ENCODE measurements around the gene ZNF32. TPM values are rescaled to one million over a fixed set of nuclear protein-coding genes. Genes with fewer than 3 reads are reported as not detected.

ZNF32 gene
- total and polyA plus RNA-seq, 2 donors (not counting 3 experiments of a cell fraction or from before 2014, with no cell fraction given) = 12.5 to 14.4 TPM

- no peaks in the 10 kb centered on the region for H4K20me1 ChIP-seq (replicated peaks; ENCODE audit: control insufficient read depth, extremely low read depth, insufficient read depth, low read length)
- BruUV-seq (replicated peaks) = no TSS peak
- CTCF ChIA-PET = no interaction called here
Observed at GRCh38 chr10:43658227-43658626, 9.5 kb upstream of the ZNF32 start.

DNA sequence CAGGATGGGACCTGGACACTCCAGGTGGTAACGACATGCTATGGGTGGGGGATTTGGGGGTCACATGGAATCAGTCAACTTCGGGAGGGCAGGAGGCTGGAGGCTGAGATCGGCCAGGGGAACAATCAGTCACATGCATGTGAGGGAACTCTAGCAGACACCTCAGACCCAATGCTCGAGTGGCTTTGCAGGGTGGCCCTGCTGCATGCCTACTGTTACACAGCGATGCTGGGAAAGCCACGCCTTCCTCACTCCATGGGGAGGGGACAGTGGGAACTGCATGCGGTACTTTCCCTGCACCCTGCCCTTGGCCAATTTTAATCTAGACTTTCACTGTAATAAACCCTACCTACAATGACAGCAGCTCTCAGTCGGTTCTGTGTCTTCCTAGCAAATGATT lies 6.6 kb upstream of the ZNF32 start:
- H4K20me1 ChIP-seq (replicated peaks; ENCODE audit: control insufficient read depth, extremely low read depth, insufficient read depth, low read length) = no peaks in the 10 kb centered on the region
- no peaks in the 10 kb centered on the region for H3K36me3 ChIP-seq (ENCODE audit: control insufficient read depth in 2 of 2, extremely low read depth in 1 of 2, insufficient read depth in 2 of 2, low read length in 2 of 2)
- H3K9me1 ChIP-seq (replicated peaks; ENCODE audit: control insufficient read depth, extremely low read depth, insufficient read depth, low read length) = no peaks in the 10 kb centered on the region
- no peak overlapping the region for H3K27ac ChIP-seq (ENCODE audit: insufficient read depth, low read depth, low read length)
- no TSS peak for BruUV-seq (replicated peaks)
- dilution Hi-C loops (cut with MboI; ENCODE audit: extremely low pct_ligation_motif_present, low sequenced_read_pairs) = no loop called here
- peaks cover 0 to 6% of the 10 kb centered on the region in 2 experiments for H3K27me3 ChIP-seq (ENCODE audit: control insufficient read depth in 2 of 2, insufficient read depth in 2 of 2, low read length in 2 of 2)
- no peak overlapping the region for H3K4me2 ChIP-seq (ENCODE audit: insufficient read depth, low read length)
- H3K4me3 ChIP-seq (replicated peaks in 1 of 3; ENCODE audit: insufficient read depth in 1 of 3, low read depth in 1 of 3, low read length in 3 of 3) = no peak overlapping the region
- H3K79me2 ChIP-seq (ENCODE audit: control insufficient read depth, insufficient read depth, low read length) = no peaks in the 10 kb centered on the region
- FAIRE-seq (no peak), DNase-seq (ENCODE audit: low read depth, low spot score) (no peak)
- intact Hi-C loops (cut with micrococcal nuclease) = no loop called here
- no peak overlapping the region for H2AFZ ChIP-seq (ENCODE audit: low read depth, low read length)
- H3K9me3 ChIP-seq (replicated peaks; ENCODE audit: control insufficient read depth, insufficient read depth, low read length) = no peaks in the 10 kb centered on the region
- TF ChIP-seq MYC (IDR thresholded peaks at IDR 0.05; ENCODE audit: low read depth, low read length) (no peak), POLR2A (IDR thresholded peaks at IDR 0.05; ENCODE audit: low read depth, low read length) (no peak), GATA2 (IDR thresholded peaks at IDR 0.05; ENCODE audit: insufficient read depth, insufficient read length, low read depth, low read length) (no peak)
- no peak overlapping the region for H3K9ac ChIP-seq (replicated peaks; ENCODE audit: extremely low read depth, insufficient read depth, low read length)
- H3K4me1 ChIP-seq (ENCODE audit: control insufficient read depth, extremely low read depth, insufficient read depth, low read length) = no peaks in the 10 kb centered on the region
- POLR2A ChIA-PET = no interaction called here
- CTCF ChIA-PET = no interaction called here

More at GRCh38 chr10:43658227-43658626, 9.5 kb upstream of the ZNF32 start:
- H2AFZ ChIP-seq (ENCODE audit: low read depth, low read length) = no peak overlapping the region
- intact Hi-C loops (cut with micrococcal nuclease) = no loop called here
- H3K4me2 ChIP-seq (ENCODE audit: insufficient read depth, low read length) = no peak overlapping the region
- H3K9me1 ChIP-seq (replicated peaks; ENCODE audit: control insufficient read depth, extremely low read depth, insufficient read depth, low read length) = no peaks in the 10 kb centered on the region
- no peaks in the 10 kb centered on the region for H3K4me1 ChIP-seq (ENCODE audit: control insufficient read depth, extremely low read depth, insufficient read depth, low read length)
- no peaks in the 10 kb centered on the region for H3K36me3 ChIP-seq (ENCODE audit: control insufficient read depth in 2 of 2, extremely low read depth in 1 of 2, insufficient read depth in 2 of 2, low read length in 2 of 2)
- no peak overlapping the region for H3K27ac ChIP-seq (ENCODE audit: insufficient read depth, low read depth, low read length)
- FAIRE-seq (no peak), DNase-seq (ENCODE audit: low read depth, low spot score) (no peak)
- H3K4me3 ChIP-seq (replicated peaks in 1 of 3; ENCODE audit: insufficient read depth in 1 of 3, low read depth in 1 of 3, low read length in 3 of 3) = no peak overlapping the region
- H3K9me3 ChIP-seq (replicated peaks; ENCODE audit: control insufficient read depth, insufficient read depth, low read length) = no peaks in the 10 kb centered on the region
- no peak overlapping the region for H3K9ac ChIP-seq (replicated peaks; ENCODE audit: extremely low read depth, insufficient read depth, low read length)
- dilution Hi-C loops (cut with MboI; ENCODE audit: extremely low pct_ligation_motif_present, low sequenced_read_pairs) = no loop called here
- H3K27me3 ChIP-seq (ENCODE audit: control insufficient read depth in 2 of 2, insufficient read depth in 2 of 2, low read length in 2 of 2) = no peaks in the 10 kb centered on the region
- TF ChIP-seq GATA2 (IDR thresholded peaks at IDR 0.05; ENCODE audit: insufficient read depth, insufficient read length, low read depth, low read length) = no peak
- no peak for TF ChIP-seq EZH2 (IDR thresholded peaks at IDR 0.05; ENCODE audit: borderline replicate concordance, low read depth, low read length, severe bottlenecking)
- H3K79me2 ChIP-seq (ENCODE audit: control insufficient read depth, insufficient read depth, low read length) = no peaks in the 10 kb centered on the region
- POLR2A ChIA-PET = no interaction called here
